ENCODE measurements around the gene STX16.
A peak's percentile ranks its signal among the peaks of the same experiment; 100 is the strongest.

The STX16 gene

GRCh38 chr20:58652606-58653294 lies 1.7 kb downstream of the STX16 start:
- no peak for DNase-seq (ENCODE audit: low read depth, low spot score)

- DNase-seq (ENCODE audit: low read depth, low spot score) = no peak
Measured at GRCh38 chr20:58654337-58654736, 3.3 kb downstream of the STX16 start.

GRCh38 chr20:58655328-58656107 lies 4.4 kb downstream of the STX16 start:
- DNase-seq (ENCODE audit: low read depth, low spot score) = no peak

GRCh38 chr20:58656831-58657230 lies 5.7 kb downstream of the STX16 start:
- no peak for DNase-seq (ENCODE audit: low read depth, low spot score)

- DNase-seq (ENCODE audit: low read depth, low spot score) = no peak
Measured at GRCh38 chr20:58657262-58657661, 6.2 kb downstream of the STX16 start.

GRCh38 chr20:58657986-58658385 lies 6.9 kb downstream of the STX16 start:
- no peak for DNase-seq (ENCODE audit: low read depth, low spot score)

GRCh38 chr20:58658760-58659159 lies 7.7 kb downstream of the STX16 start:
- no peak for DNase-seq (ENCODE audit: low read depth, low spot score)

GRCh38 chr20:58659841-58660240 lies 8.8 kb downstream of the STX16 start:
- DNase-seq (ENCODE audit: low read depth, low spot score) = no peak

- DNase-seq (ENCODE audit: low read depth, low spot score) = no peak
Measured at GRCh38 chr20:58660855-58661597, 9.9 kb downstream of the STX16 start.

GRCh38 chr20:58661598-58662473 lies 10.8 kb downstream of the STX16 start:
- DNase-seq (ENCODE audit: low read depth, low spot score) = no peak

- DNase-seq (ENCODE audit: low read depth, low spot score) = no peak
Measured at GRCh38 chr20:58664331-58664730, 13.2 kb downstream of the STX16 start.

- DNase-seq (ENCODE audit: low read depth, low spot score) = no peak
Measured at GRCh38 chr20:58664883-58665282, 13.8 kb downstream of the STX16 start.

- DNase-seq (ENCODE audit: low read depth, low spot score) = no peak
Measured at GRCh38 chr20:58665606-58666005, 14.5 kb downstream of the STX16 start.

GRCh38 chr20:58666702-58667101 lies 15.6 kb downstream of the STX16 start:
- DNase-seq (ENCODE audit: low read depth, low spot score) = no peak

- DNase-seq (ENCODE audit: low read depth, low spot score) = no peak
Measured at GRCh38 chr20:58667975-58668374, 16.9 kb downstream of the STX16 start.

- DNase-seq (ENCODE audit: low read depth, low spot score) = no peak
Measured at GRCh38 chr20:58668901-58669286, 17.8 kb downstream of the STX16 start.

- peak; percentile 90 for DNase-seq (ENCODE audit: low read depth, low spot score)
Measured at GRCh38 chr20:58669287-58670006, 18.4 kb downstream of the STX16 start.

GRCh38 chr20:58670102-58670501 lies 19.0 kb downstream of the STX16 start:
- no peak for DNase-seq (ENCODE audit: low read depth, low spot score)

- DNase-seq (ENCODE audit: low read depth, low spot score) = no peak
Measured at GRCh38 chr20:58670659-58671058, 19.6 kb downstream of the STX16 start.

- DNase-seq (ENCODE audit: low read depth, low spot score) = no peak
Measured at GRCh38 chr20:58673119-58673518, 22.0 kb downstream of the STX16 start.

GRCh38 chr20:58675146-58675584 lies 24.1 kb downstream of the STX16 start:
- no peak for DNase-seq (ENCODE audit: low read depth, low spot score)
